Measurements from ENCODE around the gene DESI2.
A peak's percentile ranks its signal among the peaks of the same experiment; 100 is the strongest.
"Not testable (repeated sequence)": the region's sequence is repeated elsewhere in the genome, so short reads cannot be mapped to it uniquely, and the experiment has no call there.

Gene DESI2

GRCh38 chr1:244660595-244660994, 7.7 kb downstream of the DESI2 start:
- TF ChIP-seq GFI1B (tag by site-specific recombination; IDR thresholded peaks at IDR 0.05) (no peak), ATF2 (tag by site-specific recombination; IDR thresholded peaks at IDR 0.05; ENCODE audit: low read depth) (peak; percentile 84)
- Histone ChIP-seq H3K36me3 (ENCODE audit: control insufficient read depth in 2 of 2, insufficient read depth in 1 of 2, low read length in 2 of 2) (peaks cover 9 to 22% of the 10 kb centered on the region in 2 experiments; a peak in 2 of 3 replicates), H3K27ac (ENCODE audit: extremely low read depth, low read depth, low read length) (no peak overlapping the region), H3K4me3 (ENCODE audit: low read depth, low read length) (no peak overlapping the region), H3K9me3 (ENCODE audit: control insufficient read depth, insufficient read depth, low read depth, low read length) (no peaks in the 10 kb centered on the region), H3K4me1 (ENCODE audit: control insufficient read depth, insufficient read depth, low read length) (peaks cover 29% of the 10 kb centered on the region)
- CTCF ChIA-PET: no interaction called here
- POLR2A ChIA-PET: no interaction called here

GRCh38 chr1:244661569-244662312, 8.8 kb downstream of the DESI2 start:
- H3K27ac ChIP-seq (ENCODE audit: extremely low read depth, low read depth, low read length); H3K4me3 ChIP-seq (ENCODE audit: low read depth, low read length); H3K9me3 ChIP-seq (ENCODE audit: control insufficient read depth, insufficient read depth, low read depth, low read length); POLR2A ChIA-PET: not testable (repeated sequence)
- peak; percentile 81; the same call in 1 of the 2 replicates for TF ChIP-seq ZNF280D (tag by site-specific recombination; IDR thresholded peaks at IDR 0.05)
- peak; percentile 83; the same call in 1 of the 2 replicates for TF ChIP-seq ZNF580 (tag by site-specific recombination; IDR thresholded peaks at IDR 0.05)
- peak; percentile 99 for TF ChIP-seq ZNF146 (tag by site-specific recombination; IDR thresholded peaks at IDR 0.05)
- TF ChIP-seq SCRT2 (tag by site-specific recombination; IDR thresholded peaks at IDR 0.05): peak; percentile 97
- TF ChIP-seq SCRT1 (tag by site-specific recombination; IDR thresholded peaks at IDR 0.05; ENCODE audit: borderline replicate concordance): peak; percentile 98
- Histone ChIP-seq H3K36me3 (ENCODE audit: control insufficient read depth in 2 of 2, insufficient read depth in 1 of 2, low read length in 2 of 2) (peaks cover 9 to 22% of the 10 kb centered on the region in 2 experiments; a peak in 2 of 3 replicates), H3K4me1 (ENCODE audit: control insufficient read depth, insufficient read depth, low read length) (peaks cover 31% of the 10 kb centered on the region)
- CTCF ChIA-PET: interaction anchor here (0.6 kb wide), 1 partner anchor 134 kb away, joined by 3 read pairs; no protein-coding TSS in a partner anchor

GRCh38 chr1:244662599-244662998, 9.7 kb downstream of the DESI2 start:
- Histone ChIP-seq H3K4me3 (ENCODE audit: low read depth, low read length) (no peak overlapping the region), H3K27ac (ENCODE audit: extremely low read depth, low read depth, low read length) (no peak overlapping the region), H3K4me1 (ENCODE audit: control insufficient read depth, insufficient read depth, low read length) (peaks cover 27% of the 10 kb centered on the region), H3K36me3 (ENCODE audit: control insufficient read depth in 2 of 2, insufficient read depth in 1 of 2, low read length in 2 of 2) (peaks cover 9 to 14% of the 10 kb centered on the region in 2 experiments; a peak in 2 of 3 replicates), H3K9me3 (ENCODE audit: control insufficient read depth, insufficient read depth, low read depth, low read length) (no peaks in the 10 kb centered on the region)
- ChIA-PET CTCF (no interaction called here), POLR2A (no interaction called here)
- TF ChIP-seq ZNF404 (tag by site-specific recombination; IDR thresholded peaks at IDR 0.05) (no peak), ZXDB (tag by site-specific recombination; IDR thresholded peaks at IDR 0.05) (0 out of 2 replicates have a peak, but pooled peaks have one; percentile 8), ZNF776 (tag by site-specific recombination; IDR thresholded peaks at IDR 0.05; ENCODE audit: borderline replicate concordance) (no peak), ZNF354C (tag by site-specific recombination; IDR thresholded peaks at IDR 0.05; ENCODE audit: borderline replicate concordance, low read depth) (no peak), ZBTB6 (tag by site-specific recombination; IDR thresholded peaks at IDR 0.05) (no peak), ZNF558 (tag by site-specific recombination; IDR thresholded peaks at IDR 0.05) (no peak), ELK4 (IDR thresholded peaks at IDR 0.05; ENCODE audit: borderline replicate concordance, low read depth, low read length) (no peak), SCRT1 (tag by site-specific recombination; IDR thresholded peaks at IDR 0.05; ENCODE audit: borderline replicate concordance) (peak; percentile 43), ZNF202 (tag by site-specific recombination; IDR thresholded peaks at IDR 0.05; ENCODE audit: borderline replicate concordance) (no peak), ZNF280C (tag by site-specific recombination; IDR thresholded peaks at IDR 0.05) (no peak), REPIN1 (tag by site-specific recombination; IDR thresholded peaks at IDR 0.05; ENCODE audit: low read depth) (no peak), ZNF10 (tag by site-specific recombination; IDR thresholded peaks at IDR 0.05) (no peak), ZNF302 (tag by site-specific recombination; IDR thresholded peaks at IDR 0.05; ENCODE audit: low read depth) (no peak), ZNF670 (tag by site-specific recombination; IDR thresholded peaks at IDR 0.05; ENCODE audit: low read depth) (no peak), ZNF701 (tag by site-specific recombination; IDR thresholded peaks at IDR 0.05) (no peak)

Data from HEK293 (cell line).